Measurements from ENCODE around the gene EIF3M. TPM values are rescaled to one million over a fixed set of nuclear protein-coding genes. Genes with fewer than 3 reads are reported as not detected.

Gene EIF3M
- total RNA-seq, 1 experiment from 2014 or later, result 275 TPM

DNA sequence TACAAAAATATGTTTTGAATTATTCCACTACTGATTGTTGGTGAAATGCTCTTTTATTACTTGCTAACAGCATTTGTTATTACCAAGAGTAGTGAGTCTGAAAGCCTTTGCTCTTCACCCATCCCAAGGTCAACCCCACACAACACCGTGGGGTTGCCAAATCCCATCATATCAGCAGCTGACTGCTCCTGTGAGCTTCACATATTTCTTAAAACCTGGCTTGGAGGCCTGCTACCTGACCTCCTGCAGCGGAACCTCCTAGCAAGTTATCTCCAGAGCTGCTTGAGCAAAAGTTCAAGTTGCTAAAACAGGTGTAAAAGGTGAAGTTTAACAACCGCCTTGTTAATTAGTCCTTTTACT, 20.1 kb upstream of the EIF3M start:
- TF ChIP-seq, protein P1, sequence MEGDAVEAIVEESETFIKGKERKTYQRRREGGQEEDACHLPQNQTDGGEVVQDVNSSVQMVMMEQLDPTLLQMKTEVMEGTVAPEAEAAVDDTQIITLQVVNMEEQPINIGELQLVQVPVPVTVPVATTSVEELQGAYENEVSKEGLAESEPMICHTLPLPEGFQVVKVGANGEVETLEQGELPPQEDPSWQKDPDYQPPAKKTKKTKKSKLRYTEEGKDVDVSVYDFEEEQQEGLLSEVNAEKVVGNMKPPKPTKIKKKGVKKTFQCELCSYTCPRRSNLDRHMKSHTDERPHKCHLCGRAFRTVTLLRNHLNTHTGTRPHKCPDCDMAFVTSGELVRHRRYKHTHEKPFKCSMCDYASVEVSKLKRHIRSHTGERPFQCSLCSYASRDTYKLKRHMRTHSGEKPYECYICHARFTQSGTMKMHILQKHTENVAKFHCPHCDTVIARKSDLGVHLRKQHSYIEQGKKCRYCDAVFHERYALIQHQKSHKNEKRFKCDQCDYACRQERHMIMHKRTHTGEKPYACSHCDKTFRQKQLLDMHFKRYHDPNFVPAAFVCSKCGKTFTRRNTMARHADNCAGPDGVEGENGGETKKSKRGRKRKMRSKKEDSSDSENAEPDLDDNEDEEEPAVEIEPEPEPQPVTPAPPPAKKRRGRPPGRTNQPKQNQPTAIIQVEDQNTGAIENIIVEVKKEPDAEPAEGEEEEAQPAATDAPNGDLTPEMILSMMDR (IDR thresholded peaks at IDR 0.05; ENCODE audit: unreplicated experiment), result no peak
- CTCF ChIA-PET, result no interaction called here
- H3K4me1 Mint-ChIP-seq (ENCODE audit: low read depth, unreplicated experiment), result no peaks in the 10 kb centered on the region
- intact Hi-C loops (cut with micrococcal nuclease; ENCODE audit: unreplicated experiment), result no loop called here
- no peak overlapping the region for H3K4me3 Mint-ChIP-seq (ENCODE audit: low read depth, unreplicated experiment)
- no peak for DNase-seq
- peaks cover 1% of the 10 kb centered on the region for H3K27me3 Mint-ChIP-seq (ENCODE audit: unreplicated experiment)
- H3K27ac Mint-ChIP-seq (ENCODE audit: unreplicated experiment), result no peak overlapping the region
- no peaks in the 10 kb centered on the region for H3K36me3 Mint-ChIP-seq (ENCODE audit: insufficient read depth, unreplicated experiment)
- BruUV-seq (replicated peaks), result no TSS peak
- H3K9me3 Mint-ChIP-seq (ENCODE audit: low read depth, unreplicated experiment), result no peaks in the 10 kb centered on the region

- intact Hi-C loops (cut with micrococcal nuclease; ENCODE audit: unreplicated experiment), result no loop called here
- no TSS peak for BruUV-seq (replicated peaks)
- Mint-ChIP-seq H3K4me3 (ENCODE audit: low read depth, unreplicated experiment) (no peak overlapping the region), H3K27me3 (ENCODE audit: unreplicated experiment) (peaks cover 31% of the 10 kb centered on the region), H3K9me3 (ENCODE audit: low read depth, unreplicated experiment) (no peaks in the 10 kb centered on the region), H3K27ac (ENCODE audit: unreplicated experiment) (no peak overlapping the region), H3K4me1 (ENCODE audit: low read depth, unreplicated experiment) (no peaks in the 10 kb centered on the region), H3K36me3 (ENCODE audit: insufficient read depth, unreplicated experiment) (no peaks in the 10 kb centered on the region)
- no peak for DNase-seq
- TF ChIP-seq, protein P1 (IDR thresholded peaks at IDR 0.05; ENCODE audit: unreplicated experiment), result no peak
- CTCF ChIA-PET, result no interaction called here
These were observed 17.1 kb upstream of the EIF3M start for GRCh38 chr11:32566517-32566916.

DNA sequence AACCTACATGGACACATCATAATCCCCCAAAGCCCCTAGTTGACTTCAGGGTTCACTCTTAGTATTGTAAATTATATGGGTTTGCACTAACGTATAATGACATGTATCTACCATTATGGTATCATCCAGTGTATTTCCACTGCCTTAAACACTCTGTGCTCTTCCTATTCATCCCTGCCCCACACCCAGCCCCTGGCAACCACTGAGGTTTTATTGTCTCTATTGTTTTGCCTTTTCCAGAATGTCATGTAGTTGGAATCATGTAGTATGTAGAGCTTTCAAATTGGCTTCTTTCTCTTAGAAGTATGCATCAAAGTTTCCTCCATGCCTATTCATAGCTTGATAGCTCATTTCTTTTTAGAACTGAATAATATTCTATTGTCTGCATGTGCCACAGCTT, 16.5 kb upstream of the EIF3M start:
- no TSS peak for BruUV-seq (replicated peaks)
- DNase-seq, result no peak
- Mint-ChIP-seq H3K27ac (ENCODE audit: unreplicated experiment) (no peak overlapping the region), H3K36me3 (ENCODE audit: insufficient read depth, unreplicated experiment) (no peaks in the 10 kb centered on the region), H3K9me3 (ENCODE audit: low read depth, unreplicated experiment) (no peaks in the 10 kb centered on the region), H3K27me3 (ENCODE audit: unreplicated experiment) (peaks cover 37% of the 10 kb centered on the region), H3K4me3 (ENCODE audit: low read depth, unreplicated experiment) (no peak overlapping the region), H3K4me1 (ENCODE audit: low read depth, unreplicated experiment) (no peaks in the 10 kb centered on the region)
- CTCF ChIA-PET, result no interaction called here
- TF ChIP-seq, protein P1 (IDR thresholded peaks at IDR 0.05; ENCODE audit: unreplicated experiment), result no peak
- intact Hi-C loops (cut with micrococcal nuclease; ENCODE audit: unreplicated experiment), result no loop called here

GRCh38 chr11:32569313-32569881, 14.2 kb upstream of the EIF3M start:
- TF ChIP-seq, protein P1 (IDR thresholded peaks at IDR 0.05; ENCODE audit: unreplicated experiment), result no peak
- Mint-ChIP-seq H3K36me3 (ENCODE audit: insufficient read depth, unreplicated experiment) (no peaks in the 10 kb centered on the region), H3K4me1 (ENCODE audit: low read depth, unreplicated experiment) (no peaks in the 10 kb centered on the region), H3K27ac (ENCODE audit: unreplicated experiment) (no peak overlapping the region), H3K9me3 (ENCODE audit: low read depth, unreplicated experiment) (no peaks in the 10 kb centered on the region), H3K27me3 (ENCODE audit: unreplicated experiment) (peaks cover 42% of the 10 kb centered on the region), H3K4me3 (ENCODE audit: low read depth, unreplicated experiment) (no peak overlapping the region)
- no peak for DNase-seq
- CTCF ChIA-PET, result no interaction called here
- no TSS peak for BruUV-seq (replicated peaks)
- intact Hi-C loops (cut with micrococcal nuclease; ENCODE audit: unreplicated experiment), result no loop called here
